Muscle layer of duodenum (tissue), 2 donors: ENCODE data around the gene ZNF689.
A peak's percentile ranks its signal among the peaks of the same experiment; 100 is the strongest.
"Not testable (repeated sequence)": the region's sequence is repeated elsewhere in the genome, so short reads cannot be mapped to it uniquely, and the experiment has no call there.

Experiments used
- H3K27ac ChIP-seq: one replicate; pipeline ENCODE4 v1.7.0; 2013; ENCODE audit warnings: mild to moderate bottlenecking, low read length
- H3K27me3 ChIP-seq: one replicate; pipeline ENCODE4 v1.7.0; 2013; ENCODE audit warnings: low read depth, mild to moderate bottlenecking, control low read depth, low read length
- H3K36me3 ChIP-seq, 2 donors: one replicate each; pipeline ENCODE4 v1.7.0; 2013; ENCODE audit warnings: low read length in 2 of 2, control low read depth in 1 of 2, mild to moderate bottlenecking in 1 of 2; ENCODE audit not compliant: insufficient read depth in 2 of 2, control insufficient read depth in 1 of 2
- H3K4me1 ChIP-seq, 2 donors: one replicate each; pipeline ENCODE4 v1.7.0; 2013; ENCODE audit warnings: low read length in 2 of 2, mild to moderate bottlenecking in 2 of 2, control low read depth in 1 of 2, moderate library complexity in 1 of 2; ENCODE audit not compliant: insufficient read depth in 2 of 2, control insufficient read depth in 1 of 2
- H3K4me3 ChIP-seq, 2 donors: one replicate each; pipeline ENCODE4 v1.7.0; 2013; ENCODE audit warnings: low read length in 2 of 2, low read depth in 1 of 2, mild to moderate bottlenecking in 1 of 2
- H3K9me3 ChIP-seq, 2 donors: one replicate each; pipeline ENCODE4 v1.7.0; 2013; ENCODE audit warnings: low read length in 2 of 2, control low read depth in 1 of 2, mild to moderate bottlenecking in 1 of 2; ENCODE audit not compliant: control insufficient read depth in 1 of 2
- donor health status: healthy.

The ZNF689 gene

DNA sequence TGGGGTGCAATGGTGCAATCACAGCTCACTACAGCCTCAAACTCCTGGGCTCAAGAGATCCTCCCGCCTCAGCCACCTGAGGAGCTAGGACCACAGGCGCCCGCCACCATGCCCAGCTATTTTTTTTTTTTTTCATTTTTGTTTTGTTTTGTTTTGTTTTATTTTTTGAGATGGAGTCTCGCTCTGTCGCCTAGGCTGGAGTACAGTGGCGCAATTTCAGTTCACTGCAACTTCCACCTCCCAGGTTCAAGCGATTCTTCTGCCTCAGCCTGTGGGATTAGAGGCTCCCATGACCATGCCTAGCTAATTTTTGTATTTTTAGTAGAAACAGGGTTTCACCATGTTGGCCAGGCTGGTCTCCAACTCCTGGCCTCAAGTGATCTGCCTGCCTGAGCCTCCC, 22.3 kb upstream of the ZNF689 start:
- H3K4me1 ChIP-seq, H3K27me3 ChIP-seq, H3K36me3 ChIP-seq, H3K9me3 ChIP-seq, H3K27ac ChIP-seq, H3K4me3 ChIP-seq: not testable (repeated sequence)

DNA sequence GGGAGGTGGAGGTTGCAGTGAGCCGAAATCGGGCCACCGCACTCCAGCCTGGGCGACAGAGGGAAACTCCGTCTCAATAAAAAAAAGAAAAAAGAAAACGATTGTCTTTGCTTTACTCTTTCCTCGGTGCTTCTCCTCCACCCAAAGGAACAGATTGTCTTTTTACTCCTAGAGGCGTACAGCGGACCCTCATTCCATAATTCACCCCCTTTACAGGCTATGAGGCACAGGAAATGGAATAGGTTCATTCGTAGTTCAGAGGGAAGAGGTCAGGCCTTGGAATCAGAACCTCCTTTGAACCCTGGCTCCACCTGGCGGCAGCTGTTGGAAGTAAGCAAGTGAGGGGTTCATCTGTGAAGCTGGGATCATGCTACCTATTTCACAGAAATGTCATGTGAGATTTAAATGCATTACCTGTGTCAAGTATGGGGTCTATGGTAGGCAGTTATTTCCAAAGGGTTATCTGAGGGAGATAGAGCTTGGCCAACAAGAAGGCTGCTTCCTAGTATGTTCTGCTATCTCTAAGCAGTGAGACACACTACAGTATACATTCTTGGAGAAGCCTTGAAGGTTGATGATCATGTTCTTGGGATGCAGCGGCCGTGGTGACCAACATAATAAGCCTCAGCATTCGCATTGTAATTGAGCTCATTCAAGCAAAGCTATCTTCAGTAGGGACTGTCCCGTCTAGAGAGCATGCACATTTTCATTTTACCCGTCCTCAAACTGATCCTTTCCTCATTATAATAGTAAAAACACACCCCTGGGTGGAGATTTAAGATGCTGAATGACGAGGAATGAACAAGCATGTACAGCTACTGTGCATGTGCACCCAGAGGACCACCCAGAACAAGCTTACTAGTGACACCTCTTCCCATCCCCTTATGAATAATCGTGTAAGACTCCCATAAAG, 18.7 kb upstream of the ZNF689 start:
- Histone ChIP-seq H3K4me3 (peak overlapping the region; percentile 12 to 23), H3K27ac (no peak overlapping the region), H3K36me3 (no peaks in the 10 kb centered on the region), H3K27me3 (no peaks in the 10 kb centered on the region), H3K9me3 (no peaks in the 10 kb centered on the region), H3K4me1 (no peaks in the 10 kb centered on the region)

DNA sequence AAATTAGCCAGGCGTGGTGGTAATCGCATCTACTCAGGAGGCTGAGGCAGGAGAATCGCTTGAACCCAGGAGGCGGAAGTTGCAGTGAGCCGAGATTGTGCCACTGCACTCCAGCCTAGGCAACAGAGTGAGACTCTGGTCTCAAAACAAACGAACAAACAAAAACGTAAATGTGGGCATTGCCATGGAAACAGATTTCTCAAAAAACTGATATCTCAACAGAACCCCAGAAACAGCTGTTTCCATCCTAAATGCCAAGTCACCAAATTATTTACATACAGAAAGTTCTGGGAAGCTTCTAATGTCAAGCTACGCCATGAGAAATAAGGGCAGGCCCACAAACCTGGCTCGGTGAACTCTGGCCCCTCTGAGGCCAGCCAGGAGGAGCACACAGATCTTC, 16.0 kb upstream of the ZNF689 start:
- H3K27me3 ChIP-seq: no peaks in the 10 kb centered on the region
- no peaks in the 10 kb centered on the region for H3K9me3 ChIP-seq
- no peak overlapping the region for H3K4me3 ChIP-seq
- no peak overlapping the region for H3K27ac ChIP-seq
- H3K4me1 ChIP-seq: no peaks in the 10 kb centered on the region
- H3K36me3 ChIP-seq: no peaks in the 10 kb centered on the region

DNA sequence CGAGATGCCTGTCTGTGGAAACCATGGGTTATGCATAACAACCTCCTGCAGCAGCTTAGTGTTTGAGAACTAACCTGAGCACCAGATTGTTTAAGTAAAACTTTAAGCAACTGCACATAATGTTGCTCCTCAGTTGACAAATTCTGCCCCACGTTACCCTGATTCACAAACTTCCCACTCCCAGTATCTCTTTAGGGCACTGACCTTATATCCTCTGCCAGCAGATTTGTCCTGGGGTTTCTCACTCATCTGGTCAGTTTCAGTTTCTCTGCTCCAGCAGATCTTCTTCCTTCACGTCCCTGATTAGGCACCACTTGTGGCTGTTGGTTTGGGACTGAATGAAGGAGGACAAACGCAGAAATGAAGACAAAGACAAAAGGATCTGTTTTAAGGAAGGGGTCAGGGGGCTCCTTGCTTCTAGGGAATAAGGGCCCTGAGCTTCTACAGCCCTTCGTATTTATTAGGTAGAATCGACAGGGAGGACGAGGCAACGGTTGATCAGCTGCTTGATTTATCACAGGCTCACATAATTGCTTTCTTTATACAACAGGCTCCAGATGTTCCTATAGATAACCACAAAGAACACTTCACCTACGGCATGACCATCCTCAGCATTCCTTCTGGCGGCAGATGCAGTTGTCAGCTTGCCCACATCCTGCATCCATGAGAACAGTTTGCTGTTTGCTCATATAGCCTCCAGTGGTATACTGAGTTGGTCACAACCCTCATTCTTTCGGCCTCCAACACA, 13.5 kb upstream of the ZNF689 start:
- no peak overlapping the region for H3K4me3 ChIP-seq

DNA sequence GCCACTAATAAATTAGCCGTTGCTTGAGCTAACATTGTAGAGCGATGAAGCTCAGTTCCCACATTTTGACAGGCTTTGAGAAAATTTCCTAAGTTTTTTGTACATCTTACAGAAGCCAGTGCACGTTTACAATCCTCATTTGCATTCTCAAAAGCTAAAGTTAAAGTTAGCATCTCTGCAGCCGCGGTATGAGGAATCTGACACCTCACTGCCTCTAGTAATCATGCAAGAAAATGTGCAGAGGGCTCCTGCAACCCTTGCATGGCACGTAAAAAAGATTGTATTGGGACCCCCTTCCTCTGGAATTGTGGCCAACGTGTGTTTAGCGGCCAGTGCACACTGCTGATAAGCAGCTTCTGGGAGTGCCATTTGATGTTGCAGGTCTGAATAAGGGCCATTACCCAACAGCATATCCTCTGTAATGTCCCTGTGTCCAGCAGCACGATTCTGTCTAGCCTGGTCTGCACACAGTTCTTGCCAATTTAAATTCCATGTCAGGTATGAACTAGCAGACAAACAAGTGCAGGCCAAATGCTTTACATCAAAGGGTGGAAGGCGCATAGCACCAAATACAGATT, 12.4 kb upstream of the ZNF689 start:
- Histone ChIP-seq H3K9me3 (no peaks in the 10 kb centered on the region), H3K4me3 (no peak overlapping the region), H3K4me1 (no peaks in the 10 kb centered on the region), H3K27ac (no peak overlapping the region), H3K27me3 (no peaks in the 10 kb centered on the region), H3K36me3 (no peaks in the 10 kb centered on the region)

More for the DNA sequence above, 13.5 kb upstream of the ZNF689 start:
- Histone ChIP-seq H3K36me3 (no peaks in the 10 kb centered on the region), H3K4me1 (no peaks in the 10 kb centered on the region), H3K9me3 (no peaks in the 10 kb centered on the region), H3K27me3 (no peaks in the 10 kb centered on the region), H3K27ac (no peak overlapping the region)

DNA sequence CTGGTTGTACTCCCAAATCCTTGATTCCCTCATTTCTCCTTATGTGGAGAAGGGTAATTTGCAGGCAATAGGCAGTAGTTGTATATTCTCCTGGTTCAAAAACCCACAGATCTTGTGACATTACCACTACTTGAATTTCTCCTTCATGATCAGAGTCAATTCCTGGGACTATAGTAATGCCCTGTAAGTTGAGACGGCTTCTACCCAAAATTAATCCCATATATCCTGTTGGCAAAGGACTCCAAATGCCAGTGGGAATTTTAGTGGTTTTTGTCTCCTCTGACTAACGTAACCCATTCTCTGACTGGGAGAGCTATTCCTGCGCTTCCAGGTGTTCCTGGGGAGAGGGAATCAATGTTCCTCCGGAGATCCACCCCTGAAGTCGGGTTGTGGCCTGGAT, 11.6 kb upstream of the ZNF689 start:
- Histone ChIP-seq H3K27me3 (no peaks in the 10 kb centered on the region), H3K9me3 (no peaks in the 10 kb centered on the region), H3K36me3 (no peaks in the 10 kb centered on the region), H3K27ac (no peak overlapping the region), H3K4me3 (no peak overlapping the region), H3K4me1 (no peaks in the 10 kb centered on the region)

DNA sequence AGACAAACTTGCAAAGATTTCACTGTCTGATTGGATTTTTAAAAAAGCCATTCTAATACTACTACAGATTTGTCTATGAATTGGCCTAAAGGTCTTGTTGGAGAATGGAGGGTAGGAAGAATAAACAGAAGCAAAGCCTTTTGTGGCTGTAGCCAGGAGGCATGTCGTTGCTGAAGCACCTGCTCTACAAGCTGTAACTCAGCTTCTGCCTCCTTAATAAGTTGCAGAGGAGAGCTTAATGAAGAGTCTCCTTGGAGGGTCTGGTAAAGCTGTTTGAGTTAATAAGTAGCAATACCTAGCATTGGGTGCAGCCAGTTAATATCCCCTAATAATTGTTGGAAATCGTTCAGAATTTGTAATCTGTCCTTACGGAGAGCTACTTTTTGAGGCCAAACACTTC, 10.0 kb upstream of the ZNF689 start:
- H3K4me3 ChIP-seq: no peak overlapping the region

DNA sequence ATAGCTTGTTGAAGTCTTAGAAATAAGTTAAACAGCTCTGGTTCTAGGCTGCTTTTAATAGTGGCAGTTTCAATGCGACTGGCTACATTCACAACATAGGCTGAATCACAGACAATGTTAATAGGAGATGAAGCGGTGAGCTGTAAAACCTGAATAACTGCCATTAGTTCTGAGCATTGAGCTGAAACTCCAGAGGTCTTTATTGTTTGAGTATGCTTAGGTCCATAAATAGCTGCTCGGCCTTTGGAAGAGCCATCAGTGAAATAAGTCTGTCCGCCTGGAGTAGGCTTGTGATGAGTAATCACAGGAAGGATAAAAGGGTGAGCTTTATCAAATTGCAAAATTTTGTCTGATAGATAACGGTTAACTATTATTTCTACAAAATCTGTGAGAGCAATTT, 9.4 kb upstream of the ZNF689 start:
- Histone ChIP-seq H3K36me3 (no peaks in the 10 kb centered on the region), H3K27me3 (no peaks in the 10 kb centered on the region), H3K27ac (no peak overlapping the region), H3K9me3 (no peaks in the 10 kb centered on the region), H3K4me1 (no peaks in the 10 kb centered on the region), H3K4me3 (no peak overlapping the region)

More for the DNA sequence above, 10.0 kb upstream of the ZNF689 start:
- Histone ChIP-seq H3K36me3 (no peaks in the 10 kb centered on the region), H3K27ac (no peak overlapping the region), H3K27me3 (no peaks in the 10 kb centered on the region), H3K9me3 (no peaks in the 10 kb centered on the region), H3K4me1 (no peaks in the 10 kb centered on the region)

DNA sequence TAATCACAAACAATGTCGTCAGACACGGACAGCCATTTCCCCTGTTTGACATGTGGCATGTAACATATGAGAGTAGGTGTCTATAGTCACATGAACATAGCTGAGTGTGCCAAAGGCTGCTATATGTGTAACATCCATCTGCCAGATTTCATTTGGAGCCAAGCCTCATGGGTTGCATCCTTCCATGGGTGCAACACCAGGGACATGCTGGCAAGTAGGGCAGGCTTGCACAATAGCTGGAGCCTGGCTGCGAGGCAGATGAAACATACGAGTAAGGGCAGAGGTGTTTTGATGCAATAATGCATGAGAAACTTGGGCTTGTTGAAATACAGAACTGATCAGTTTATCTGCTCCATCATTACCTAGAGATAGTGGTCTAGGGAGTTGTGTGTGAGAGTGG, 9.0 kb upstream of the ZNF689 start:
- no peaks in the 10 kb centered on the region for H3K4me1 ChIP-seq
- H3K36me3 ChIP-seq: no peaks in the 10 kb centered on the region
- H3K9me3 ChIP-seq: no peaks in the 10 kb centered on the region
- no peaks in the 10 kb centered on the region for H3K27me3 ChIP-seq
- no peak overlapping the region for H3K27ac ChIP-seq
- no peak overlapping the region for H3K4me3 ChIP-seq

DNA sequence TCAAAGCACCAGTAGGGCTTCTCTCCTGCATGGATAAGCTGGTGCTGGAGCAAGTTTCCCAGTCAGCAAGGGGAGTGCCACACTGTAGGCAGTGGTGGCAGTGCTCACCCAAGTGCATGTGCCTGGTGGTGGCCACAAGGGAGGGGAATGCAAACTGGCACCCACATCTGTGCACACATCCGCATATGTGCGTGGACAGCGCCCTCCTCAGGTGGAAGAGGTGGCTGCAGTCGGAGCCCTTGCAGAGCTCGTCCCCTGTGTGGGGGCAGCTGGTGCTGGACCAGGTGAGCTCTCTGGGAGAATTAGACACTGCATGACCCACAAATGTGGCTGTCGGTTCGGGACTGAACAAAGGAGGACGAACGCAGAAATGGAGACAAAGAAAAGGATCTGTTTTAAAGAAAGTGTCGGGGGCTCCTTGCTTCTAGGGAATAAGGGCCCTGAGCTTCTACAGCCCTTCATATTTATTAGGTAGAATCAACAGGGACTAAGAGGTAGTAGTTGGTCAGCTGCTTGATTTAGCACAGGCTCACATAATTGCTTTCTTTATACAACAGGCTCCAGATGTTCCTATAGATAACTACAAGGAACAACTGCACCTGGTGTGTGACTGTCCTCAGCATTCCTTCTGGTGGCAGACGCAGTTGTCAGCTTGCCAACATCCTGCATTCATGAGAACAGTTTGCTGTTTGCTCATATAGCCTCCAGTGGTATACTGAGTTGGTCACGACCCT, 5.3 kb upstream of the ZNF689 start:
- Histone ChIP-seq H3K4me1 (peaks cover 0 to under 1% of the 10 kb centered on the region in 2 donors), H3K27me3 (no peaks in the 10 kb centered on the region), H3K27ac (no peak overlapping the region), H3K36me3 (no peaks in the 10 kb centered on the region), H3K9me3 (no peaks in the 10 kb centered on the region), H3K4me3 (no peak overlapping the region)
